Fibroblast of lung (primary cell): Measurements from ENCODE around the gene ITPR2. TPM values are rescaled to one million over a fixed set of nuclear protein-coding genes. Genes with fewer than 3 reads are reported as not detected.

Experiments used
- DNase-seq, 2 donors: peaks; one replicate each; pipeline versions ENCODE4 v3.0.0 to v3.0.0-alpha.2; 2010; ENCODE audit warnings: low read depth in 2 of 2
- H2AFZ ChIP-seq: 2 replicates; pipeline ENCODE4 v1.5.1; 2012; ENCODE audit warnings: low read length, control low read depth, inconsistent platforms
- H3K27ac ChIP-seq: 2 replicates; pipeline ENCODE4 v1.5.1; 2011; ENCODE audit warnings: low read length, control low read depth; ENCODE audit not compliant: insufficient read depth
- H3K27me3 ChIP-seq: 2 replicates; pipeline ENCODE4 v1.5.1; 2011; ENCODE audit warnings: mild to moderate bottlenecking, low read length; ENCODE audit not compliant: control insufficient read depth, insufficient read depth
- H3K36me3 ChIP-seq: 2 replicates; pipeline ENCODE4 v1.5.1; 2011; ENCODE audit warnings: low read length; ENCODE audit not compliant: control insufficient read depth, insufficient read depth
- H3K4me1 ChIP-seq: 2 replicates; pipeline ENCODE4 v1.5.1; 2011; ENCODE audit warnings: low read length; ENCODE audit not compliant: control insufficient read depth, insufficient read depth; ENCODE audit errors: extremely low read depth
- H3K4me2 ChIP-seq: 2 replicates; pipeline ENCODE4 v1.5.1; 2011; ENCODE audit warnings: low read length, control low read depth; ENCODE audit not compliant: insufficient read depth; ENCODE audit errors: extremely low read depth
- H3K4me3 ChIP-seq, 4 experiments: fragments of 200-600 bp in 1 of 4; sonication (generic) in 1 of 4; replicated peaks in 1 of 4; 2 replicates each; pipeline ENCODE4 v1.5.1; 2011 to 2016; ENCODE audit warnings: low read length in 4 of 4, low read depth in 3 of 4, mild to moderate bottlenecking in 3 of 4, control low read depth in 2 of 4, inconsistent platforms in 1 of 4, mixed read lengths in 1 of 4; ENCODE audit not compliant: insufficient read depth in 1 of 4; ENCODE audit errors: control extremely low read depth in 1 of 4
- H3K79me2 ChIP-seq: 2 replicates; pipeline ENCODE4 v1.5.1; 2012; ENCODE audit warnings: mild to moderate bottlenecking, low read length, inconsistent platforms; ENCODE audit not compliant: control insufficient read depth, insufficient read depth
- H3K9ac ChIP-seq: 2 replicates; pipeline ENCODE4 v1.5.1; 2011; ENCODE audit warnings: mild to moderate bottlenecking, low read length, control low read depth; ENCODE audit not compliant: insufficient read depth
- H3K9me3 ChIP-seq: 2 replicates; pipeline ENCODE4 v1.5.1; 2012; ENCODE audit warnings: low read depth, low read length; ENCODE audit not compliant: control insufficient read depth, insufficient read depth
- H4K20me1 ChIP-seq: 2 replicates; pipeline ENCODE4 v1.5.1; 2011; ENCODE audit warnings: low read length; ENCODE audit not compliant: control insufficient read depth, insufficient read depth; ENCODE audit errors: extremely low read depth
- CTCF ChIP-seq, 2 donors: IDR thresholded peaks in 1 of 2; conservative IDR thresholded peaks in 1 of 2; 1 replicate in 1 of 2; 2 replicates in 1 of 2; pipeline ENCODE4 v1.5.1; 2011 to 2012; ENCODE audit warnings: low read length in 2 of 2, control low read depth in 1 of 2, inconsistent platforms in 1 of 2, low read depth in 1 of 2, mild to moderate bottlenecking in 1 of 2
- EZH2 ChIP-seq: IDR thresholded peaks from 2 replicates; pipeline ENCODE4 v1.5.1; 2012; ENCODE audit warnings: low read length, control low read depth, mild to moderate bottlenecking; ENCODE audit errors: missing control alignments
- polyA plus RNA-seq, 2 donors: library from polyadenylated mRNA; depleted of rRNA in 1 of 2; stranded (reverse) in 1 of 2; unstranded in 1 of 2; fragments of >200 nt; gene quantifications; 2 replicates each; pipeline ENCODE4 v1.2.1, GENCODE V29; 2011 to 2012; ENCODE audit warnings: missing spikeins in 1 of 2
- total RNA-seq: library from RNA; depleted of rRNA; stranded (reverse); fragments of >200 nt; gene quantifications from 2 replicates; pipeline ENCODE4 v1.2.1, GENCODE V29; 2014

Gene ITPR2
- total and polyA plus RNA-seq, 2 donors (not counting 1 experiment from before 2014, with no cell fraction given): 5.1 to 24.6 TPM

DNA sequence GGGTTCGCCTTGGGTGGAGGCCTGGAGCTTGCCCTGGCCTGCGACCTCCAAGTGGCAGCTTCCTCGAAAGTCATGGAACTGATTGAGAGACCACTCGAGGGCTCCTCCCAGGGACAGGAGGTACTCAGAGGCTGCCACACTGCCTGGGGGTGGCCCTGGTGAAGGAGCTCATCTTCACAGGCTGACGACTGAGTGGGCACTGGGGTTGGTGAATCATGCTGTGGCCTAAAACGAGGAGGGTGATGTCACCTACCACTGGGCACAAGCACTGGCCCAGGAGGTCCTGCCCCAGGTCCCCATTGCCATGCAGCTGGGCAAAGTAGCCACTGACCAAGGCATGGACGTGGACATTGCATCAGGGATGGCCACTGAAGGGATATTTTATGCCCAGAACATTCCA, 32.1 kb downstream of the ITPR2 start:
- H3K4me3 ChIP-seq: no peak overlapping the region
- no peak overlapping the region for H3K4me2 ChIP-seq
- H4K20me1 ChIP-seq: no peaks in the 10 kb centered on the region
- DNase-seq: no peak
- H2AFZ ChIP-seq: no peak overlapping the region
- no peaks in the 10 kb centered on the region for H3K79me2 ChIP-seq
- no peaks in the 10 kb centered on the region for H3K36me3 ChIP-seq
- no peak overlapping the region for H3K27ac ChIP-seq
- H3K9me3 ChIP-seq: no peaks in the 10 kb centered on the region
- H3K27me3 ChIP-seq: no peaks in the 10 kb centered on the region
- no peaks in the 10 kb centered on the region for H3K4me1 ChIP-seq
- no peak for TF ChIP-seq CTCF (conservative IDR thresholded peaks at IDR 0.05 in 1 of 2, IDR thresholded peaks at IDR 0.05 in 1 of 2; ENCODE audit: low read depth in 1 of 2, low read length in 2 of 2)
- TF ChIP-seq EZH2: no peak
- no peak overlapping the region for H3K9ac ChIP-seq

DNA sequence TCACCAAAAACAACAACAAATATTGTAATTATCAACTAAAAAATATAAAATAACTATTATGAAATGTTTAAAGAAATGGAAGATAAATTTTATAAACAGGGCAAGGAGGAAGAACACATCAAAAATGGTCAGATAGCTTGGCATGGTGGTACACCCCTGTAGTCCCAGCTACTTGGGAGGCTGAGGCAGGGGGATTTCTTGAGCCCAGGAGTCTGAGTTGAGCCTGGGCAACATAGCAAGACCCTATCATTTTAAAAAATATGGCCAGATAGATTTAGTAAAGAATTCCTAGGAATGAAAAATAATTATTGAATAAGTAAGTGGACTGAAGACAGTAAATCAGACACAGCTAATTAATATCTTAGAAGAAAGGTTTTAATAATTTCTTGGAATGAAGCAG, 32.6 kb downstream of the ITPR2 start:
- H3K27me3 ChIP-seq: no peaks in the 10 kb centered on the region
- TF ChIP-seq EZH2: no peak
- TF ChIP-seq CTCF (conservative IDR thresholded peaks at IDR 0.05 in 1 of 2, IDR thresholded peaks at IDR 0.05 in 1 of 2; ENCODE audit: low read depth in 1 of 2, low read length in 2 of 2): no peak
- no peak for DNase-seq
- no peak overlapping the region for H3K4me3 ChIP-seq
- H4K20me1 ChIP-seq: no peaks in the 10 kb centered on the region
- no peaks in the 10 kb centered on the region for H3K9me3 ChIP-seq
- H2AFZ ChIP-seq: no peak overlapping the region
- no peak overlapping the region for H3K27ac ChIP-seq
- no peaks in the 10 kb centered on the region for H3K36me3 ChIP-seq
- H3K4me2 ChIP-seq: no peak overlapping the region
- no peaks in the 10 kb centered on the region for H3K4me1 ChIP-seq
- H3K9ac ChIP-seq: no peak overlapping the region
- no peaks in the 10 kb centered on the region for H3K79me2 ChIP-seq

DNA sequence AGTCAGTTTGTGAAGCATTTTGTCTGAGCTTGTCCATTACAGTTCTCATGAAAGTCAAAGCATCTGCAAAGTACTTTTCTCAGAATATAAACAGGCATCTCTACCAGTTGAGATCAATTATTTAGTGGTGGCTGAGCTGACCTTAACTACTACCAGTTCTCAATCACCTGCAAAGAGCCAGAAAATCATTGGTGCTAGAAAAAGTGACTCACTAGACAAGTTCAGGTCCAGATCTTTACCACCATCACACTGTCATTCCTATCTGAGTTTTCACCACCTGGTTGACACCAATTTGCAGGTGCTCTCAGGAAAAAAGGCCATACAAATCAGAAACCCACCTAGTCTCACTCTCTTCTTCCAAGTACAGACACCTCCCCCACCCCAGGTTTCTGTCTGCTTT, 33.3 kb downstream of the ITPR2 start:
- Histone ChIP-seq H3K79me2 (no peaks in the 10 kb centered on the region), H3K27me3 (no peaks in the 10 kb centered on the region), H3K9me3 (no peaks in the 10 kb centered on the region), H3K4me2 (no peak overlapping the region), H3K36me3 (no peaks in the 10 kb centered on the region), H3K4me3 (no peak overlapping the region), H2AFZ (no peak overlapping the region), H3K9ac (no peak overlapping the region), H3K4me1 (no peaks in the 10 kb centered on the region), H3K27ac (no peak overlapping the region), H4K20me1 (no peaks in the 10 kb centered on the region)
- TF ChIP-seq EZH2 (no peak), CTCF (conservative IDR thresholded peaks at IDR 0.05 in 1 of 2, IDR thresholded peaks at IDR 0.05 in 1 of 2; ENCODE audit: low read depth in 1 of 2, low read length in 2 of 2) (no peak)
- DNase-seq: no peak
